Left lung (tissue), 14 donors: ENCODE data around the gene GOLGB1. TPM values are rescaled to one million over a fixed set of nuclear protein-coding genes. Genes with fewer than 3 reads are reported as not detected.

Experiments
- ATAC-seq: fragments of 200-7000 bp; cut with Tn5 transposase; one replicate; pipeline ENCODE4 v1.9.1; 2020; ENCODE audit warnings: moderate library complexity
- DNase-seq, 4 donors: peaks; one replicate each; pipeline ENCODE4 v3.0.0-alpha.2; 2013 to 2020
- H3K27ac ChIP-seq, 2 donors: fragments of 200-600 bp; sonication (generic) in 1 of 2; one replicate each; pipeline versions ENCODE4 v1.5.0 to v1.8.0; 2020 to 2021
- H3K27me3 ChIP-seq, 2 donors: fragments of 200-600 bp; sonication (generic) in 1 of 2; one replicate each; pipeline versions ENCODE4 v1.5.0 to v1.8.0; 2020 to 2021
- H3K36me3 ChIP-seq, 2 donors: fragments of 200-600 bp; sonication (generic) in 1 of 2; one replicate each; pipeline versions ENCODE4 v1.5.0 to v1.8.0; 2020 to 2021
- H3K4me1 ChIP-seq, 2 donors: fragments of 200-600 bp; one replicate each; pipeline ENCODE4 v1.8.0; 2021
- H3K4me3 ChIP-seq, 2 donors: fragments of 200-600 bp; sonication (generic) in 1 of 2; one replicate each; pipeline versions ENCODE4 v1.5.0 to v1.8.0; 2020 to 2021; ENCODE audit warnings: mild to moderate bottlenecking in 1 of 2
- H3K9me3 ChIP-seq, 2 donors: fragments of 200-600 bp; sonication (generic) in 1 of 2; one replicate each; pipeline versions ENCODE4 v1.5.0 to v1.8.0; 2020 to 2021
- CTCF ChIP-seq, 2 donors: fragments of 200-600 bp; sonication (generic) in 1 of 2; IDR thresholded peaks; one replicate each; pipeline versions ENCODE4 v1.5.0 to v1.8.0; 2021; ENCODE audit warnings: antibody characterized with exemption in 2 of 2
- intact Hi-C, 2 donors: fragments of 100-400 bp; cut with DNase I; formaldehyde crosslinking; loops; one replicate each; pipeline versions ENCODE4 v1.11.2 to v1.14.2; 2022
- long read RNA-seq, 12 donors: library from polyadenylated mRNA in 2 of 12; unstranded in 2 of 12; transcript quantifications; one replicate each; pipeline ENCODE4 v2.0.0 and lab custom pipeline, GENCODE V29; 2019 to 2026
- polyA plus RNA-seq, 6 donors: library from polyadenylated mRNA; unstranded; fragments of 120-200 nt; gene quantifications; one replicate each; pipeline ENCODE4 v1.2.1, GENCODE V29; 2013; ENCODE audit not compliant: insufficient read length in 6 of 6
- total RNA-seq, 2 donors: library from RNA; stranded (reverse); fragmentation: NEBNext Ultra II Directional; extraction: Animal tissue kit (Norgen Biotek cat#: 25700); gene quantifications; one replicate each; pipeline ENCODE4 v1.2.1, GENCODE V29; 2021
- donor health status: DM: no; HTN: yes; CAD: no.
- donor health status: DM: no; HTN: no; CAD: no.

GOLGB1 gene
- total RNA-seq (10 to 100 TPM; 45.9 to 63.3 TPM), polyA plus RNA-seq (10 to 100 TPM; 55.4 to 75.7 (median 72.3) TPM)
- long read RNA-seq, donor 1, full-length matches to known transcripts: 1 of 39 reads
- long read RNA-seq, donor 1, partial matches to known transcripts: 38 of 39 reads
- long read RNA-seq, donor 1, other reads (novel, unspliced or antisense): 0 of 39 reads
- long read RNA-seq, donor 2, partial matches to known transcripts: 54 of 55 reads
- long read RNA-seq, donor 2, other reads (novel, unspliced or antisense): 0 of 55 reads
- long read RNA-seq, donor 3: 0 reads
- long read RNA-seq, donor 4, full-length matches to known transcripts: 1 of 25 reads
- long read RNA-seq, donor 4, partial matches to known transcripts: 20 of 25 reads
- long read RNA-seq, donor 4, other reads (novel, unspliced or antisense): 4 of 25 reads
- long read RNA-seq, donor 5, partial matches to known transcripts: 12 of 12 reads
- long read RNA-seq, donor 5, other reads (novel, unspliced or antisense): 0 of 12 reads
- long read RNA-seq, donor 6: 0 reads
- long read RNA-seq, donor 7, partial matches to known transcripts: 5 of 5 reads
- long read RNA-seq, donor 7, other reads (novel, unspliced or antisense): 0 of 5 reads
- long read RNA-seq, donor 8, full-length matches to known transcripts: 1 of 8 reads
- long read RNA-seq, donor 8, partial matches to known transcripts: 7 of 8 reads
- long read RNA-seq, donor 8, other reads (novel, unspliced or antisense): 0 of 8 reads
- long read RNA-seq, donor 9: 0 reads
- long read RNA-seq, donor 10, full-length matches to known transcripts: 1 of 7 reads
- long read RNA-seq, donor 10, partial matches to known transcripts: 4 of 7 reads
- long read RNA-seq, donor 10, other reads (novel, unspliced or antisense): 2 of 7 reads
- long read RNA-seq, donor 11, full-length matches to known transcripts: 1 of 1 reads
- long read RNA-seq, donor 11, partial matches to known transcripts: 0 of 1 reads
- long read RNA-seq, donor 11, other reads (novel, unspliced or antisense): 0 of 1 reads
- long read RNA-seq, donor 12, partial matches to known transcripts: 15 of 15 reads
- long read RNA-seq, donor 12, other reads (novel, unspliced or antisense): 0 of 15 reads

DNA sequence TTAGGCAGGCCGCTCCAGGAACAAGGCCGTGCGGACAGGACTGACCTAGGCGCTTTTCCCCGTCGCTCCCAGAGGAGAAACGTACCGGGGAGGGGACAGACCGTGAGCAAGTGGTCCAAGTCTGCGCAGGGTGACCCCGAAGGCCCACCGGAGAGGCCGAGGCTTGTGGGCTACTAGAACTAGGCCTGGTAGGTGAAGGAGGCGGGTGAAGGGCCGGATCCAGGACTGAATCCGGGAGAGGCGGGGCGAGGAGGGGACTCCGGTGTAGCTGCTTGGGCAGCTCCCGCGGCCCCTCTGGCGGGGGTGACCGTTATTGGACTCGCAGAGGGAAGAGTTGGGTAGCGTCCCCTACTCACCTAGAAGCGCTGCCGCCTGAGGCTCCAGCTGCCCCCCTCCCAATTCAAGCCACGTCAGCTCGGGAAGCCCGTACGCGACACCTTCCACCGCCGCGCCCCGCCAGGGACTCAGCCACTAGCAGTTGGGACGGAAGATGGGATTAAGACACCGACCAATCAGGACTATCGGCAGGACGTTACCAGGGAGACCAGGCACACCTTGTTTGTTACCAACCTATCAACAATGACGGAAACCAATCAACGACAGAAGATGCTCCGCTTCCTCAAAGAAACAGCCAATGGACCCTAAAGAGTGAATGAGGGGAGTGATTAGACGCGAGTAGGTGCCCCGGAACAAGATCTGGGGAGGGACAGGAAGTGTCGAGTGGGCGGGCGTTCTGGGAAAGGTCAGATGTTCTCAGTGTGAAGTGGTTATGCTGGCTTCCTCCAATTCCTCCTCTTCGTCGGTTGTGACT, at the start of gene GOLGB1:
Gene GOLGB1, minus strand, starts transcription at position 466 of the 811 bp plus-strand sequence. CDS start 18,770 bp downstream, outside the sequence.
- H3K27me3 ChIP-seq: peaks cover 0 to 4% of the 10 kb centered on the region in 2 donors
- peak within 1 kb of the TSS; percentile 72 to 88 for H3K4me3 ChIP-seq
- TF ChIP-seq CTCF (IDR thresholded peaks at IDR 0.05): no peak
- DNase-seq (peak; percentile 90 to 97 (median 94)), ATAC-seq (peak; percentile 97)
- intact Hi-C loops: no loop called here
- H3K36me3 ChIP-seq: no peaks in the 10 kb centered on the region
- H3K4me1 ChIP-seq: peaks cover 19 to 21% of the 10 kb centered on the region in 2 donors
- peak within 1 kb of the TSS; percentile 92 to 98 for H3K27ac ChIP-seq
- H3K9me3 ChIP-seq: no peaks in the 10 kb centered on the region

- Histone ChIP-seq H3K36me3 (peaks cover 0 to 38% of the 10 kb centered on the region in 2 donors), H3K27me3 (no peaks in the 10 kb centered on the region), H3K27ac (no peak overlapping the region), H3K4me1 (no peaks in the 10 kb centered on the region), H3K9me3 (no peaks in the 10 kb centered on the region), H3K4me3 (no peak overlapping the region)
- intact Hi-C loops: no loop called here
- ATAC-seq (no peak), DNase-seq (no peak)
- TF ChIP-seq CTCF (IDR thresholded peaks at IDR 0.05): no peak
Measured at GRCh38 chr3:121796970-121797369, 47.4 kb upstream of the GOLGB1 start.

- DNase-seq (no peak), ATAC-seq (no peak)
- intact Hi-C loops: no loop called here
- Histone ChIP-seq H3K4me3 (no peak overlapping the region), H3K27me3 (no peaks in the 10 kb centered on the region), H3K36me3 (peaks cover 0 to 57% of the 10 kb centered on the region in 2 donors), H3K4me1 (no peaks in the 10 kb centered on the region), H3K9me3 (no peaks in the 10 kb centered on the region), H3K27ac (no peak overlapping the region)
- no peak for TF ChIP-seq CTCF (IDR thresholded peaks at IDR 0.05)
Measured at GRCh38 chr3:121794264-121794983, 44.9 kb upstream of the GOLGB1 start.

GRCh38 chr3:121793078-121793477, 43.5 kb upstream of the GOLGB1 start:
- intact Hi-C loops: no loop called here
- H3K4me3 ChIP-seq: no peak overlapping the region
- no peak overlapping the region for H3K27ac ChIP-seq
- H3K27me3 ChIP-seq: no peaks in the 10 kb centered on the region
- peaks cover 0 to 66% of the 10 kb centered on the region in 2 donors for H3K36me3 ChIP-seq
- ATAC-seq (no peak), DNase-seq (no peak)
- no peaks in the 10 kb centered on the region for H3K9me3 ChIP-seq
- no peak for TF ChIP-seq CTCF (IDR thresholded peaks at IDR 0.05)
- no peaks in the 10 kb centered on the region for H3K4me1 ChIP-seq
